Measurements from ENCODE around the gene PUSL1.
A peak's percentile ranks its signal among the peaks of the same experiment; 100 is the strongest.

The PUSL1 gene

DNA sequence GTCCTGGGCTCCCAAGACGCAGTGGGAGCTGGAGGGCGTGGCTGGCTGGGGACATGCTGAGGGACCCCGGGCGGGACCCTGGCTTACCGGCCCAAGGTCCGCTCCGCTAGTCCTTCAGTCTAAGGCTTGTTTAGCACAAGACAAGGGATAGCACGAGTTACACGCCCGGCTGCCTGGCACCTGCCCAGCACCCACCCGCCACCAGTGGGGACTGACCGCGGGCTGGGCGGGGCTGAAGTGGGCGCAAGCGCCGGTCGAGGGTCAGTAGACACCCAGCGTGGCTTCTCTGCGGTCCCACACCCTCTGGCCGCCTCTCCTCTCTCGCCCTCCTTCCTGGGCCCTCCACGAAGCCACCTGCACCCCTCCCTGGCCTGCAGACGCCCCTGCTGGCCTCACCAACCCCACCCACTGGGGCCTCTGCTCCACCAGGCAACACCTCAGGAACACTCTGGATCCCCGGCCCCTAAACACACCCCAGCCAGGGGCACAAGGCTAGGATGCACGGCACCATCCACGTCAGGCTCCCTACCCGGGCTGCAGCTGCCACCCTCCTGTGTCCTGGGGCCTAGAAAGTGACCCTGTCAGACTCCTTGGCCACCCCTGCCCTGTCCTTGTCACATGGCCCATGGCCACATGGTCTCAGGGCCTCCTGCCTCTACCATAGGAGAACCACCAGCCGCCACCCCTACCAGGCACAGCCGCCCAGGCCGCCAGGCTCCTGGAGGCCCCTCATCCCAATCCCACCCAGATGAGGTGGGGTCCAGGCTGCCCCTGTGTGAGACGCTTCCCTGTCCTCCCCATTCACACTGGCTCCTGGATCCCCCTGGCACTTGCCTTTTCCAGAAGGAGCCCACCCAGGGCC is 28.8 kb downstream of the PUSL1 start:
- DNase-seq = no peak

DNA sequence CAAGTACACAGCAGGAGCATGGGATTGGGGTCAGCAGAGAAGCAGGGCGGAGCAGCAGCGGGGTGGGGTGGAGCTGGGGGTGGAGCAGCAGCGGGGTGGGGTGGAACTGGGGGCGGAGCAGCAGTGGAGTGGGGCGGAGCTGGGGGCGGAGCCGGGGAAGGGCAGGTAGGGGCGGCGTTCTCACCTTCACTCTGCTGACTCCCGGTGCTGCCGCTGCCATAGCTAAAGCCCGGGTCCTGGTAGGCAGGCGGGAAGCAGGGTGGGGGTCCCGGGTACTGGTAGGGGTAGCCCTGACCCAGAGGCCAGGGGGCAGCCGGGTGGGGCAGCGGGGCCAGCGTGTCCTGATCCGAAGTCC is 29.4 kb downstream of the PUSL1 start:
- DNase-seq = peak in 1 of 56 donors; percentile 41

DNA sequence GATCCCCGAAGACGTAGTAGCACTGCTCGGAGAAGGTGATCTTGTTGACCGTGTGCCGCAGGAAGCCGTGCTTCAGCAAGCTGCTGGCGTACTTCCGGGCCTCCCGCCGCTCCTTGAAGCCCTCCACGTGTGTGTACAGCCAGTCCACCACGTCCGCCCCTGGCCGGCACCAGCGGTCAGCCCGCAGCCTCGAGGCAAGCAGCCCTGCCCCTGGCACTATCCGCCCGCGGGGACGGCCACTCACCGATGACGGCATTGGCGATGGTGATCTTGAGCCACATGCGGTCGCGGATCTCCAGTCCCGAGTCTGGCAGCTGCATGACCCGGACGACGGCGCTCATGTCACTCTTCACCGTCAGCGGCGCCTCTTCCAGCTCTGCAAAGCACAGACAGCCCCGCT is 29.9 kb downstream of the PUSL1 start:
- DNase-seq = no peak

DNA sequence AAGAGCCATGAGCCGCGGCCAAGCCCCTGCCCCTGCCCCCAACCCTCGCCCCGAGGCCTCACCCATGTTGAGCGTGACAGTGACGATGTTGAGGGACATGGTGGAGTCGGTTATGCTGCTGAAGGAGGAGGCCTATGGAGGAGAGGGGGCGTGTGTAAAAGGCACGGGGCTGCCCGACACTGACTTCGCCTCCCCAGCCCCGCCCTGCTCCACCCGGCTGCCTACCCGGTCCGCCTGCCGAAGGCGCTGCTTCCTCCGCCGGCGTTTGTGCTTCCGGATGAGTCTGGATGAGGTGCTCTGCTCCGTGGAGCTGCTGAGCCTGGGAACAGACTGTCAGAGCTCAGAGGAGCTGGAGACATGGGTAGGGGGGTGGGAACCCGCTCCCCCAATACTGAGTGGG is 31.8 kb downstream of the PUSL1 start:
- peak in 11 of 56 donors; percentile 21 to 58 (median 38) for DNase-seq

DNA sequence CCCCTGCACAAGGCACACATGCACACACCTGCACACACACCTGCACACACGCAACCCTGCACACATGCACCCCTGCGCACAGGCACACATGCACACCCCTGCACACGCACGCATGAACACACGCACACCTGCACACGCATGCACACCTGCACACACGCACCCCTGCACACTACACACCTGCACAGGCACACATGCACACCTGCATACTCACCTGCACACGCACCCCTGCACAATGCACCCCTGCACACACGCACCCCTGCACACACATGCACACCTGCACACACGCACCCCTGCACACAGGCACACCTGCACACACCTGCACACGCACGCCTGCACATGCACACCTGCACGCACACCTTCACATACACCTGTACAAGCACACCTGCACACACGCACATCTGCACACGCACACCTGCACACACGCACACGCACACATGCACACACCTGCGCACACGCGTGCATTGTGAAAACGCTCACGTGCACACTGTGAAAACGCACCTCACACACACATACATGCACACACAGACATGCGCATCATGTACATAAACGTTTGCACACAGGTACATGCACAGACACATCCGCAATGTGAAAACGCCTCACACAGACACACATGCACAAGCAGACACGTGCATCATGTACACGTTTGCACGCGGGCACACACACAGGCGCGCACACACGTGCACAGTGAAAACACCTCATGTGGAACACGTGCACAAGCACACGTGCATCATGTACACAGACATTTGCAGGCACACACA is 32.6 kb downstream of the PUSL1 start:
- no peak for DNase-seq

DNA sequence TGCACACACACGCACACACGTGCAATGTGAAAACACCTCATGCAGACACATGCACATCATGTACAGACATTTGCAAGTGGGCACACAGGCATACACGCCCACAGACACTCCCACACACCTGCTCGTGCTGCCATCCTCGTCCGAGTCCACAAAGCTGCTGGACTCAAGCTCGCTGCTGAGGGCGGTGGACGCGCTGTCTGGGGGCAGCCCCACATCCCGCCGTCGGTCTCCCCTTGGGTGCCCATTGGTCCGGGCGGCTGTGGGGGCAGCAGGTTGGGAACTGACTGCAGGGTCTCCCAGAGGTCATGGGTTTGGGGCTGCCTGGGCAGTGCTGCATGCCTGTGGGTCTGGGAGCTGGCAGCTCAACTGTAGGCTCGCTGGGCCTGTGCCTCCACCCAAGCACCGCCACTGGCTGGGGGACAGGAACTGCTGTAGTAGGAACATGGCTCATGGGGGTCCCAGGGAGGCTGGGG is 33.2 kb downstream of the PUSL1 start:
- DNase-seq = no peak

DNA sequence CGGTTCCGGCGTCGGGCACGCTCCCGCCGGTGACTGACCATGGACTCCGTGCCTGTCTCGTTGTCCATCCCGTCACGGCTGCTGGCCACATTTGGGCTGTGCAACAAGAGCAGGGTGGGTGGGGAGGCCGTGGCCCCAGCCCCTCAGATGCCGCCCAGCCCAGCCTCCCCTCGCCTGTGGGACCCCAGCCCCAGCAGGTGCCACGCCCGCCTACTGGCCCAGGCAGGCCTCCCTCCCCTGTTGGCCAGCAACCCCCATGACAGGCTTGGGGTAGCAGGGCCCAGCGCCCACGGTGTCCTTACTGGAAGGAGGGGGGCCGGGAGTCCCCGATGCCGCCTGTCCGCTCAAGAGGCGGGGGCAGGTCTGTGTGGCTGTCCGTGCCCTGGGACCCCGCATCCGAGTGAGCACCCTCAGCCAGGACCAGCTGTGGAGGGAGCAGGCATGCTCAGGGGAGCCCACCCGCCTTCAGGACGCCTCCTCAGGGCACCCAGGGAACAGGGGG is 33.7 kb downstream of the PUSL1 start:
- DNase-seq = no peak

DNA sequence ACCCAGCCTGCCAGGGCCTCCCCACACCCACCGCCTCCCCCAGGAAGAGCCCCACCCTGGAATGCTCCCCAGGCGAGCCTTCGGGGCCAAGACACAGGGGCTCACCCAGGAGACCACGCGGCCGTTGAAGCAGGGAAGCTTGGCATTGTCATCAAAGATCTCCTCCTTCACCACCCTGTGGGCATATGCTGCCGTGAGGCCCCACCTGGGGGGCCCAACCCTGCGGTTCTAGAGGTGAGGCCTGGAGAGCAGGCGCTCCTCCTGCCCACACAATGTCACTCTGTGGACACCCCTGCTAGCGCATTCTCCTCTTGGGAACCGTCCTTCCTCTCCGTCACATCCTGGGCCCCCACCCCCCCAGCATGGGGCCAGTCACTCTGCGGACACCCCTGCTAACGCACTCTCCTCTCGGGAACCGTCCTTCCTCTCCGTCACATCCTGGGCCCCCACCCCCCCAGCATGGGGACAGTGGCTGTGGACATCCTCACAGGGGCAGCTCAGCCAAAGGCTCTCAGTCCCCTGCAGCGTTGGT is 34.3 kb downstream of the PUSL1 start:
- DNase-seq = no peak

DNA sequence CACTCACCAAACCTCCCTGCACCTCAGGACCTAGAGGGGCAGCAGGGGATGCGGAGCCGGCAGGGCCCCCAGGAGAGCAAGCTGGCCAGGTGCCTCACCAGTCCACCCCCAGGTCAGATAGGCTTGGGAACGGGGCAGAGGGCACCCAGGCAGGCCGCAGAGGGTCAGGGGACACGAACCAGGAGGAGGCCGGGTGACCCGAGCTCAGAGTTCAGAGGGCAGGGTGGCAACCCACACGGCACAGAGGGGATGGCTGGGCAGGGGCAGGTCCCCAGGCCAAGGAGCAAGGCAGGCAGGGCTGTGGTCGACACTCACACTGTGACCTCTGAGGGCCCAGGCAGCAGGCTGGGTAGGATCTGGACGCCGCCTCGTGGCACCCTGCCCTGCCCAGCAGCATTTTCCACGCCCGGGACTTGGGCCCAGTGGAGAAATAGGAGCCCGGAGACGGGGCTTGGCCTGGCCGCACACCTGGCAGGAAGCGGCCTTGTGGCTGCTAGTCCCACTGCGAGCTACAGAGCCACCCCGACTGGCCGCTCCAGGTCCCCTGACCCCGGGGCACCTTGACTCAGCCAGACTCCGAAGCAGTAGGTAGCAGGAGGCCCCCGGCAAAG is 35.5 kb downstream of the PUSL1 start:
- DNase-seq = no peak

DNA sequence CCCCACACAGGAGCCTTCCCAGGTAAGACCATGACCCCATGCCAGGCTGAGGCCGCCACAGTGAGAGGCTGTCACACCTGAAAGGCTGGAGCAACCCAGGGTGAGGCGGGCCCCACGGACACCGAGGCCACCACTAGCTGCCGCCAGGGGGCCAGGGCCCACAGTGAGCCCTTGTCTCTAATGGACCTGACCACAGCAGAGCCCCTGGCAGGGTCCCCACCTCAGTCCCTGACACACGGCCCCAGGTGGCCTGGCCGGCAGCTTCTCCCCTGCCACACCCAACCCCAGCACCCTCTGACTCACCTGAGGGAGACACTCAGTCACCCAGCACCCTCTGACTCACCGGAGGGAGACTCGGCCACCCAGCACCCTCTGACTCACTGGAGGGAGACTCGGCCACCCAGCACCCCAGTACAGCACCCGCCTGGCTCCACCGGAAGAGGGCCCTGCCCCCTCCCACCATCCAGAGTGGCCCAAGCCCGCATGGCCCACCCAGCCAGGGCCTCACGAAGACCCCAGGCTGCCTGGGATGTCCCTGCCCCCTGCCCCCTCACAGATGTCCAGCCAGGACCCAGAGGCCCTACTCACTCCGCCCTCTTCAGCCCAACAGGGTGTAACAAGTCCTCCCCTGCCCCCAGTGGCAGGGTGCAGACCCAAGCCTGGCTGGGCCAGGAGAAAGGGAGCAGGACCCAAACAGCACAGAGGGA is 36.4 kb downstream of the PUSL1 start:
- peak in 1 of 56 donors; percentile 28 for DNase-seq

DNA sequence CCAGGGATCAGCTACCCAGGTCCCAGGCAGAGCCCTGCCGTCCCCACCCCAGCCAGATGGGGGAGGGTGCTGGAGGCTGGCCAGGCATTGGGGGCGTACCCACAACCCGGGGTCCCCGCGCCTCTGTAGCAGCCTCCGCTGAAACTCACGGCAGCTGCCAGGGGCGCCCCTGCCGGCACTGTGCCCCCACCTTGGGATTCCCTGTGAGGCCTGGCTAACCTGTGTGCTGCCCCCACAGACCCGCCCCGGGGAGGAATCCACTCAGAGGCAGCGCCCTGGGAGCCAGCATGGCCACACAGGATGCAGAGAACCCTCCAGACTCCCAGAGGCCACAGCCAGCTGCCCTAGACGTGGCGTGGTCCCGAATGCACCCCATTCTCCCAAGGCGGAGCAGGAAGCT is 37.0 kb downstream of the PUSL1 start:
- no peak for DNase-seq

DNA sequence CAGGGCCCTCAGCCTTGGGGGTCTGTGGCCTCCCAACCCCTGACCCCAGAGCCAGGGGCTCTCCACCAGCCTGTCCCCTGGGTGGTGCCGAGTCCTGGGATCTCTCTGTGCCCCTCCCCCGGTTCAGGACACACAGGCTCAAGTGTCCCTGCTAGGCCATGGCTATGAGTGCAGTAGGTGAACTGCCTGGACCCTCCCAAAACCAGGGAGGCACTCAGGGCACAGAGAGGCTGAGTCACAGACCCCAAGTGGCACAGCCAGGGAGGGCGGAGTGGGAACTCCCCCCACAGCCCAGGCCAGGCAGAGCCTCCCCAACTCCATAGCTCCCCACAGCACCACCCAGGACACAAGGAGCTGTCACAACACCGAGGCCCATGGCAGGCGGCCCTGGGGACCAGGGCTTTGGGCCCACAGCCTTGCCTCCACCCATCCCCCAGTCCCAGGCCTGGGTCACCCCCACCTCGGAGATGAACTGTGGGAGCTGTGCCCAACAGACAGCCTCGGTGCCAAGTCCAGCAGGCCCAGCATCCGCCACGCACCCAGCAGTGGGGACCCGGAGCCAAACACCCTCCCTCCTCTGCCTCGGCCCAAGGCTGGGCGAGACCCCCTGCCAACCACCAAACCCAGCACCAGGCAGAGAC is 37.6 kb downstream of the PUSL1 start:
- DNase-seq = peak in 12 of 56 donors; percentile 4 to 44 (median 24)

DNA sequence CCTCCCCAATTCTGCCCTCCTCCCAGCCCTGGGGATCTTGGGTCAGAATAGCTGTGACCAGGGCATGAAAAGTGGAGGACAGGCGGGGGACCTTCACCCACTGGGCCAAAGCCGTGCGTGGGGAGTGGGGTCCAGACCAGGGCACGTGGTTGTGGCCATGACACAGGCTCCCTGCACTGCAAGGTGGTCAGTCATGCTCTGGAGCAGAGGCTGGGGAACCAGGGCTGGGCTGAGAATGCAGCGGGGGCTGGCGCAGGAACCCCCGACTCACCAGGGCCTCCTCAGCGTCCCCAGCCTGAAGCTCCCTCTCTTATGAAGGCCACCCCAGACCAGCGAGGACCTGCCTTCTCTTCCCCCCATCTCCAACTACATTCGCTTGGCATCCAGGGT is 38.1 kb downstream of the PUSL1 start:
- no peak for DNase-seq

DNA sequence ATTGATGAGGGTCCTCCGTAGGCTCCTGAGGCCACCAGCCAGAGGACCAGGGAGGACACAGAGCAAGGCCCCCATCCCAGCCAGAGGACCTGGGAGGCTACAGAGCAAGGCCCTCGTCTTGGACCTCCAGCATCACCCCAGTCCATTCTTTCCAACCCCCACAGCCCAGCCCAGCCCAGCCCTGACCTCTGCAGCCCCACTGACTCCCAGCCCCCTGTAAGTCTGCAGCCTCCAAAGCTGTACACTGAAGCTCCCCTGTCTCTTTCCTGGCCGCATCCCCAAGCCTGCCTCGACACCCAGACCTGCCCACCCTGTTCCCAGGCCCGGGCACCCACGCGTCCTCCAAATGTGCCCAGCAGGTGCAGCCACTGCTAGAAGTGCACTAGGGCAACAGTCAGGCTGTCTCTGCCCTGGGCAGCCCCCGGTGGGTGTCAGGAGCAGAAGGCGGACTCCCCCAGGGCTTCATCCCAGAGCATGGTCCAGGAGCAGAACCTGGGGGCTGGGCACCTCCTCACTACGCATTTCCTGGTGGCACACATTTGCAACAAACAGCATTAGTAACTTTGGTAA is 38.7 kb downstream of the PUSL1 start:
- no peak for DNase-seq

DNA sequence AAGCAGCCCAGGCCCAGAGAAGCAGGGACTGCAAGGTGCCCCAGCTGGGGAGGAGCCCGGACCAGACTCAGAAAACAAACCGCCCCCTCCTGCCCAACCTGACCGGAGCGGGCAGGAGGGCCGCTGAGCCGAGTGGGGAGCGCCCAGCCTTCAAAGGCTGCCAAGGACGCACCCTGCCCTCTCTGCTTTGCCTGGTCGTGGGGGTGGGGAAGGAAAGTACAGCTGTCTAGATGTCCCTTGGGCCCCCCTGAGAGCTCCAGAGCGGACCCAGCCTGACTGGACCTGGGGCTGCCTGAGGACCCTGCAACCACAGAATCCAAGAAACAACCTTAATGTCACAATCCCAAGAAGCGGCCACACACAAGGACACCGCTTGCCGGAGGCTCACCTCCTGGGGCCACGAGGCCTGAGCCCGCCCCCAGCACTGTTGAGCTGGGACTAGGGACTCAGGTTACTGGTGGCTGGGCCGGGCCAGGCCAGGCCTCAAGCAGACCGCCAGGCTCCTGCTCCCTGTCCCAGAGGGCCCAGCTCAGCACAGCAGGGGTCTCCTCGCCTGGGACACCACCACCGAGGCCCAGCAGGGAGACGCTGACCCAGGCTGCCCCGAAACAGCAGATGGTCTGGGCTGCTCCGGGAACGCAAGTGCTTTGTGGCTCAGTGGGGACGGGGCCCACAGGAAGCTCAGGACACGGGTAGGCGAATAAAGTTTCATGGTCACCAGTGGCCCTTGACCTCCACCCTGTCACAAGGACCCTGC is 39.4 kb downstream of the PUSL1 start:
- DNase-seq = no peak

DNA sequence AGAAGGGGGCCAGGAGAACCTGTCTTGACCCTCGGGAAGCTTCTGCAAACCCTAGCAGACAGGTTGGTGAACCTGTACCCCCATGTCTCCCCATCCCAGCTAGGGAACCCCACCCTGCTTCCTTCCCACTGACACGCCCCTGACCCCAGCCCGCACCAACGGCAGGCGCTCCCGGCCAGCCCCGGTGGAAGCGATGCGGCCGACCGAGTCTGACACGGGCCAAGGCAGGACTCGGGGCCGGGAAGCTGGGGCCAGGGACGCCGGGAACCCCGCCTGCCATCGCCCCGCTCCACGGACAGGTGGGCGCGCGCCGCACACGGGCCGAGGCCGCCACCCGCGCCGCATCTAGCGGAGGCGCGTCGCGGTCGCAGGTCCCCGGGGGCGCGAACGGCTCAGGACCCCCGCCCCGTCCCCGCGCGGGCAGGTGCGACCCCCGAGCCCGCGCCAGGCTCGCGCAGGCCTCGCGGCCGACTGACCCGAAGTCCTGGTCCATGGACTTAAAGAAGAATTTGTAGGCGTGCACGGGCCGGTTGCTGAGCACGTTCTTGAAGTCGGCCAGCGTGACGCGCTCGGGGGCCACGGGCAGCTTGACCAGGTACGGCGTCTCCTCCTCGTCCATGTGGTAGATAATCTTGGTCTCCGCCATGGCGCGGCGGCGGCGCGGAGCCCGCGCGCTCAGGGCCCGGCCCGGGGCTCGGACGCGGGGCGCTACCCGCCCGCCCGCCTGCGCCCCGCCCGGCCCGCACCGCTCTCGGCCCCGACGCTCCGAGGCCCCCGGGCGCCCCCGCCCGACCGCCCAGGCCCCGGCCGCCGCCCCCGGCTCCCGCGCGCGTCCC is 40.2 kb downstream of the PUSL1 start:
- DNase-seq = peak in 5 of 56 donors; percentile 40 to 57 (median 49)

DNA sequence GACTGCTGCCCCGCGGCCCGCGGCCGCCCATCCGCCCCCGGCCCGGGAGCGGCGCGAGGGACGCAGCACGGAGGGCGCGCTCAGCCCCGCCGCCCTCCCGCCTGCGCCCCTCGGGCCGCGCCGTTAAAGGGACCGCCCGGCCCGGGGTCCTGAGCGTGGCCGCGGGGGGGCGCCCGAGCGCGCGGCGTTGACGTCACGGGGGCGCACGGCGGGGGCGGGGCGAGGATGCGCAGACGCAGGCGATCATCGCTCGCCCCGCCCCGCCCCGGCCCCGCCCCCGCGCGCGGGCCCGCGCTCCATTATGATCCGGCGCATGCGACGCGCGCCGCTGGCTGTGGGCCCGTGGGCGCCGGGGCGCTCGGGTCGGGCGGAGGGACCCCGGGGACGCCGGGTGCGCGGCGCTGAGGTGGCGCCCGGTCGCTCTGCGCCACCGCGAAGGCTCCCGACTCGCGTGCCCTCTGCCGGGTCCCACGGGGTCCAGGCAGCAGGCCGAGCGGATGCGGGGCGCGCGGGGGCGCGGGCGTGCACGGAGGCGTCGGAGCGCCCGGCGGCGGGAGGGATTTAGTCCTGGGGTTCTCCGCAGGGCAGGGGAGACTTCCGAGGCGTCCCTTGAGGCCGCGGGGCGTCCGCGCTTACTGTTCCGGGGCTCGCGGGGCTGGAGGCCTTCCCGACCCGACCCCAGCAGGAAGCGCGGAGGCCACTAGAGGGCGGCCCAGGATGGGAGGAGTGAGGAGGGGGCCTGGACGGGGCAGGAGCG is 41.0 kb downstream of the PUSL1 start, which contains the start of gene DVL1:
Gene DVL1, minus strand, starts transcription at position 163 of the 757 bp plus-strand sequence. CDS start 353 bp downstream, outside the sequence.
- DNase-seq = peak in 41 of 56 donors; percentile 33 to 81 (median 60)

All from nucleus accumbens (tissue), 56 donors.